ENCODE measurements around the gene KANK2. TPM values are rescaled to one million over a fixed set of nuclear protein-coding genes. Genes with fewer than 3 reads are reported as not detected.
A peak's percentile ranks its signal among the peaks of the same experiment; 100 is the strongest.

KANK2 gene
- 386 and 387 TPM in 2 replicates for total RNA-seq
- long read RNA-seq, partial matches to known transcripts = 29 of 103 reads
- long read RNA-seq, other reads (novel, unspliced or antisense) = 74 of 103 reads

GRCh38 chr19:11197291-11198174 lies at the start of gene KANK2:
Gene KANK2, minus strand, starts transcription at chr19:11197545. Its CDS starts 3,034 bp downstream, at chr19:11194511.
- H3K27ac Mint-ChIP-seq (ENCODE audit: unreplicated experiment) = peak within 1 kb of the TSS; percentile 82
- DNase-seq (ENCODE audit: extremely low spot score, unreplicated experiment) = peak; percentile 96
- no peaks in the 10 kb centered on the region for H3K27me3 Mint-ChIP-seq (ENCODE audit: unreplicated experiment)
- TF ChIP-seq CTCF (IDR thresholded peaks at IDR 0.05) = peak; percentile 40
- H3K9me3 Mint-ChIP-seq (ENCODE audit: unreplicated experiment) = no peaks in the 10 kb centered on the region
- peaks cover 42% of the 10 kb centered on the region for H3K4me1 Mint-ChIP-seq (ENCODE audit: unreplicated experiment)
- H3K4me3 Mint-ChIP-seq (ENCODE audit: unreplicated experiment) = peak within 1 kb of the TSS; percentile 89
- peaks cover 8% of the 10 kb centered on the region for H3K36me3 Mint-ChIP-seq (ENCODE audit: unreplicated experiment)

- H3K9me3 Mint-ChIP-seq (ENCODE audit: unreplicated experiment) = no peaks in the 10 kb centered on the region
- no peak for TF ChIP-seq CTCF (IDR thresholded peaks at IDR 0.05)
- no peak overlapping the region for H3K27ac Mint-ChIP-seq (ENCODE audit: unreplicated experiment)
- no peak for DNase-seq (ENCODE audit: extremely low spot score, unreplicated experiment)
- peaks cover 8% of the 10 kb centered on the region for H3K4me1 Mint-ChIP-seq (ENCODE audit: unreplicated experiment)
- H3K27me3 Mint-ChIP-seq (ENCODE audit: unreplicated experiment) = no peaks in the 10 kb centered on the region
- peaks cover 28% of the 10 kb centered on the region for H3K36me3 Mint-ChIP-seq (ENCODE audit: unreplicated experiment)
- H3K4me3 Mint-ChIP-seq (ENCODE audit: unreplicated experiment) = no peak overlapping the region
Observed at GRCh38 chr19:11246941-11247340, 49.6 kb upstream of the KANK2 start.

GRCh38 chr19:11244846-11245589 lies 47.7 kb upstream of the KANK2 start:
- Mint-ChIP-seq H3K27ac (ENCODE audit: unreplicated experiment) (no peak overlapping the region), H3K27me3 (ENCODE audit: unreplicated experiment) (no peaks in the 10 kb centered on the region), H3K9me3 (ENCODE audit: unreplicated experiment) (no peaks in the 10 kb centered on the region), H3K4me1 (ENCODE audit: unreplicated experiment) (peaks cover 8% of the 10 kb centered on the region), H3K36me3 (ENCODE audit: unreplicated experiment) (peaks cover 32% of the 10 kb centered on the region), H3K4me3 (ENCODE audit: unreplicated experiment) (no peak overlapping the region)
- no peak for DNase-seq (ENCODE audit: extremely low spot score, unreplicated experiment)
- no peak for TF ChIP-seq CTCF (IDR thresholded peaks at IDR 0.05)

GRCh38 chr19:11243798-11244169 lies 46.4 kb upstream of the KANK2 start:
- peak overlapping the region; percentile 16 for H3K27ac Mint-ChIP-seq (ENCODE audit: unreplicated experiment)
- H3K4me3 Mint-ChIP-seq (ENCODE audit: unreplicated experiment) = no peak overlapping the region

More at GRCh38 chr19:11243798-11244169, 46.4 kb upstream of the KANK2 start:
- DNase-seq (ENCODE audit: extremely low spot score, unreplicated experiment) = no peak
- Mint-ChIP-seq H3K4me1 (ENCODE audit: unreplicated experiment) (peaks cover 8% of the 10 kb centered on the region), H3K36me3 (ENCODE audit: unreplicated experiment) (peaks cover 32% of the 10 kb centered on the region), H3K9me3 (ENCODE audit: unreplicated experiment) (no peaks in the 10 kb centered on the region), H3K27me3 (ENCODE audit: unreplicated experiment) (no peaks in the 10 kb centered on the region)
- TF ChIP-seq CTCF (IDR thresholded peaks at IDR 0.05) = no peak
